GM19452 (cell line): ENCODE data around the gene TMLHE.
"Not testable (repeated sequence)": the region's sequence is repeated elsewhere in the genome, so short reads cannot be mapped to it uniquely, and the experiment has no call there.

Experiments
- ATAC-seq: cut with Tn5 transposase; IDR thresholded peaks from one replicate; pipeline ENCODE4 v1.9.1; 2021; ENCODE audit not compliant: unreplicated experiment

Gene TMLHE

GRCh38 chrX:155505296-155505695, 107.5 kb downstream of the TMLHE start:
- no peak for ATAC-seq

GRCh38 chrX:155495134-155495533, 117.6 kb downstream of the TMLHE start:
- not testable (repeated sequence) for ATAC-seq

- not testable (repeated sequence) for ATAC-seq
These were observed 121.3 kb downstream of the TMLHE start for GRCh38 chrX:155491421-155491820.

- not testable (repeated sequence) for ATAC-seq
These were observed 135.6 kb downstream of the TMLHE start for GRCh38 chrX:155477136-155477535.

GRCh38 chrX:155466269-155466938, 146.3 kb downstream of the TMLHE start:
- ATAC-seq, result peak; percentile 75

GRCh38 chrX:155460501-155460900, 152.3 kb downstream of the TMLHE start:
- ATAC-seq, result not testable (repeated sequence)

- ATAC-seq, result peak; percentile 76
These were observed 154.3 kb downstream of the TMLHE start, which contains the start of gene F8A3 for GRCh38 chrX:155458471-155458870. Gene F8A3, minus strand, starts transcription at chrX:155458620. Its CDS starts 20 bp downstream, at chrX:155458600.

- peak; percentile 56 for ATAC-seq
These were observed 154.8 kb downstream of the TMLHE start for GRCh38 chrX:155457761-155458447.

GRCh38 chrX:155441097-155441496, 171.7 kb downstream of the TMLHE start:
- ATAC-seq, result no peak
